Measurements from ENCODE around the gene ZDHHC18.
A peak's percentile ranks its signal among the peaks of the same experiment; 100 is the strongest.

DNA sequence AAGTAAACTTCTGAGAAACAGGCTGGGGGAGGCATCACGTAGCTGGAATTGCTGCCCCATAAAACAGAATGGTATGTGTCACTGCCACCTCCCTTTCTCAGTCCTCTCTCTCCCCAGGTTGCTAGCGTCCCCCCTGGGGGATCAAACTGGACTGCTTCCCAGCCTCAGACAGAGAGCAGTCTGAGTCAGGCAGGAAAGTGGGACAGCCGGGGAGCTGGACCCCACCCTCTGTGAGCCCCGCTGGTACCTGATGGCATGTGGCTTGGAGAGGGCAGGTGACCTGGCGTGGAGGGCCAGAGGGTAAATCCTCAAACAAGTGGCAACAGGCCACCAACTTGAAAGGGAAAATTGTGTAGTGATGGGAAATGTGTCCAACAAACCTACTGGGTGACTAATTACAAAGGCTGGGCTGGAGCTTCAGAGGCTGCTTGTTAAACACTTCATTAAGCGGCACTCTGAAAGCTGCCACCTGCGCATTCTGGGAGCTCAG lies 35.4 kb downstream of the ZDHHC18 start:
- TF ChIP-seq TAF1 (IDR thresholded peaks at IDR 0.05; ENCODE audit: low read depth) = peak; percentile 38; the same call in 1 of the 2 replicates
- no peak for TF ChIP-seq EGR1 (IDR thresholded peaks at IDR 0.05)
- no peak; the same call in 1 of the 2 replicates for TF ChIP-seq RAD21 (IDR thresholded peaks at IDR 0.05; ENCODE audit: low read depth)
- TF ChIP-seq EP300 (IDR thresholded peaks at IDR 0.05; ENCODE audit: borderline replicate concordance) = peak; percentile 63
- peak; percentile 35 for TF ChIP-seq MAX (IDR thresholded peaks at IDR 0.05)
- 0 out of 2 replicates have a peak, but pooled peaks have one; percentile 20 for TF ChIP-seq YY1 (IDR thresholded peaks at IDR 0.05; ENCODE audit: low read depth)
- peak; percentile 81 for TF ChIP-seq TCF12 (IDR thresholded peaks at IDR 0.05; ENCODE audit: low read depth)
- TF ChIP-seq NFIC (IDR thresholded peaks at IDR 0.05) = peak; percentile 58
- TF ChIP-seq, protein P1, sequence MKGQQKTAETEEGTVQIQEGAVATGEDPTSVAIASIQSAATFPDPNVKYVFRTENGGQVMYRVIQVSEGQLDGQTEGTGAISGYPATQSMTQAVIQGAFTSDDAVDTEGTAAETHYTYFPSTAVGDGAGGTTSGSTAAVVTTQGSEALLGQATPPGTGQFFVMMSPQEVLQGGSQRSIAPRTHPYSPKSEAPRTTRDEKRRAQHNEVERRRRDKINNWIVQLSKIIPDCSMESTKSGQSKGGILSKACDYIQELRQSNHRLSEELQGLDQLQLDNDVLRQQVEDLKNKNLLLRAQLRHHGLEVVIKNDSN (IDR thresholded peaks at IDR 0.05) = peak; percentile 42; the same call in 1 of the 2 replicates
- TF ChIP-seq, protein P2, sequence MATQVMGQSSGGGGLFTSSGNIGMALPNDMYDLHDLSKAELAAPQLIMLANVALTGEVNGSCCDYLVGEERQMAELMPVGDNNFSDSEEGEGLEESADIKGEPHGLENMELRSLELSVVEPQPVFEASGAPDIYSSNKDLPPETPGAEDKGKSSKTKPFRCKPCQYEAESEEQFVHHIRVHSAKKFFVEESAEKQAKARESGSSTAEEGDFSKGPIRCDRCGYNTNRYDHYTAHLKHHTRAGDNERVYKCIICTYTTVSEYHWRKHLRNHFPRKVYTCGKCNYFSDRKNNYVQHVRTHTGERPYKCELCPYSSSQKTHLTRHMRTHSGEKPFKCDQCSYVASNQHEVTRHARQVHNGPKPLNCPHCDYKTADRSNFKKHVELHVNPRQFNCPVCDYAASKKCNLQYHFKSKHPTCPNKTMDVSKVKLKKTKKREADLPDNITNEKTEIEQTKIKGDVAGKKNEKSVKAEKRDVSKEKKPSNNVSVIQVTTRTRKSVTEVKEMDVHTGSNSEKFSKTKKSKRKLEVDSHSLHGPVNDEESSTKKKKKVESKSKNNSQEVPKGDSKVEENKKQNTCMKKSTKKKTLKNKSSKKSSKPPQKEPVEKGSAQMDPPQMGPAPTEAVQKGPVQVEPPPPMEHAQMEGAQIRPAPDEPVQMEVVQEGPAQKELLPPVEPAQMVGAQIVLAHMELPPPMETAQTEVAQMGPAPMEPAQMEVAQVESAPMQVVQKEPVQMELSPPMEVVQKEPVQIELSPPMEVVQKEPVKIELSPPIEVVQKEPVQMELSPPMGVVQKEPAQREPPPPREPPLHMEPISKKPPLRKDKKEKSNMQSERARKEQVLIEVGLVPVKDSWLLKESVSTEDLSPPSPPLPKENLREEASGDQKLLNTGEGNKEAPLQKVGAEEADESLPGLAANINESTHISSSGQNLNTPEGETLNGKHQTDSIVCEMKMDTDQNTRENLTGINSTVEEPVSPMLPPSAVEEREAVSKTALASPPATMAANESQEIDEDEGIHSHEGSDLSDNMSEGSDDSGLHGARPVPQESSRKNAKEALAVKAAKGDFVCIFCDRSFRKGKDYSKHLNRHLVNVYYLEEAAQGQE (IDR thresholded peaks at IDR 0.05; ENCODE audit: low read depth) = no peak
- peak; percentile 63; the same call in 1 of the 2 replicates for TF ChIP-seq FOXM1 (IDR thresholded peaks at IDR 0.05; ENCODE audit: borderline replicate concordance, low read depth)
- TF ChIP-seq CEBPB (IDR thresholded peaks at IDR 0.05) = no peak
- no peak; the same call in 1 of the 2 replicates for TF ChIP-seq ZBTB7A (IDR thresholded peaks at IDR 0.05; ENCODE audit: low read depth)

Measured in Ishikawa (cell line).